AG04450 (cell line): Measurements from ENCODE around the gene RUBCN. TPM values are rescaled to one million over a fixed set of nuclear protein-coding genes. Genes with fewer than 3 reads are reported as not detected.
"Not testable (repeated sequence)": the region's sequence is repeated elsewhere in the genome, so short reads cannot be mapped to it uniquely, and the experiment has no call there.

Source experiments
- CTCF ChIA-PET: fragments of 300-600, 350-600 bp; formaldehyde crosslinking; extraction: SDS; loops from one replicate; lab custom pipeline; 2022; ENCODE audit warnings: antibody characterized with exemption, inconsistent platforms; lab: Charles Lee
- POLR2A ChIA-PET: fragments of 350-600 bp; formaldehyde crosslinking; extraction: SDS; loops from one replicate; lab custom pipeline; 2021; ENCODE audit warnings: antibody characterized with exemption, inconsistent platforms; lab: Yijun Ruan, JAX
- DNase-seq: peaks from one replicate; pipeline ENCODE4 v3.0.0-alpha.2; 2011; ENCODE audit warnings: low read depth, low spot score
- H3K27ac ChIP-seq: one replicate; pipeline ENCODE4 v1.5.1; 2012; ENCODE audit warnings: low read depth, low read length, control low read depth
- H3K27me3 ChIP-seq: one replicate; pipeline ENCODE4 v1.6.0; 2012; ENCODE audit warnings: low read length; ENCODE audit not compliant: control insufficient read depth, insufficient read depth
- H3K4me3 ChIP-seq: 2 replicates; pipeline ENCODE4 v1.5.1; 2011; ENCODE audit warnings: mild to moderate bottlenecking, low read depth, low read length, control low read depth
- H3K9me3 ChIP-seq: 2 replicates; pipeline ENCODE4 v1.5.1; 2012; ENCODE audit warnings: low read length; ENCODE audit not compliant: control insufficient read depth, insufficient read depth
- CTCF ChIP-seq: IDR thresholded peaks from 2 replicates; pipeline ENCODE4 v1.5.1; 2011; ENCODE audit warnings: low read depth, low read length, control low read depth, inconsistent platforms
- polyA plus RNA-seq: library from polyadenylated mRNA; depleted of rRNA; stranded (reverse); fragments of >200 nt; gene quantifications from 2 replicates; pipeline ENCODE4 v1.2.3, GENCODE V29; 2011

The RUBCN gene
- polyA plus RNA-seq, 1 experiment, result 9.4 TPM

- CTCF ChIA-PET, DNase-seq, H3K27me3 ChIP-seq, H3K27ac ChIP-seq, H3K9me3 ChIP-seq, POLR2A ChIA-PET: not testable (repeated sequence)
- H3K4me3 ChIP-seq, result peak overlapping the region; percentile 43
These were observed 82.4 kb downstream of the RUBCN start for GRCh38 chr3:197654090-197654997.

DNA sequence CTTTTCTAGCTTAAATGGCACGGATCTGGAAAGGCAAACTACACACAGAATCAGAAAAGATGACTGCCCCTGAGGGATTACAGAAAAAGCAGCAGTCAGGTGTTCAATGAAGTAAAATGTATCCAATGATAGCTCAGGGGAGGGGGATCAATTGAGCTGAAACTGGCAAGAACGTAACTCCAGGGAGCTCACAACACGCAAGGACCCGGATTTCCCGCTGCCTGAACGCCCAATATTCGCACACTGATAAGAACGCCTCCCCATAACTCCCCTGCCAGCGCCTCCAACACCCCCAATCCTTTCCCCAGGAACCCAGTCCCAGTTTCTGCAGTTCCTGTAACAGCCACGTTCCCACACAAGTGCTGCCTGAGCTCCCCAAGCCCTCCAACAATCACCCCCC, 83.8 kb downstream of the RUBCN start:
- H3K27me3 ChIP-seq, H3K4me3 ChIP-seq, H3K27ac ChIP-seq, H3K9me3 ChIP-seq, DNase-seq, POLR2A ChIA-PET, CTCF ChIA-PET: not testable (repeated sequence)

- H3K27me3 ChIP-seq, H3K9me3 ChIP-seq, H3K4me3 ChIP-seq, POLR2A ChIA-PET, CTCF ChIA-PET, DNase-seq, H3K27ac ChIP-seq: not testable (repeated sequence)
These were observed 89.1 kb downstream of the RUBCN start for GRCh38 chr3:197647649-197648048.

DNA sequence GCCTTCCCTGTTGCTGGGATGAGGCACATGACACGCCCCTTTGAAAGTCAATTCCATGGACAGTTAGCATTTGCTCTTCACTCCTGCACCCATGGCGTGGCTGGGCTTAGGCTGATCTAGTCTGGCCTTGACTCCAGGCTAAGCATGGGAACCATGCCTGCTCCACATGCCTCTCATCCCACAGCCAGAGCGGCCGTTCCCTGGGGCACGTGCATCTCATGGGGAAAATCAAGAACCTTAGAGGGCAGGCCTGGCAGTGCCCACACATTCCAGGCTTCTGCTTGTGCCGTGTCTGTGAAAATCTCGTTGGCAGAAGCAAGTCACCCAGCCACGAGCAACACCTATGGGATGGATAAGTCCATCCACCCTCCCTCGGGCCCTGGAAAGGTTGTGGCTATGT, 89.5 kb downstream of the RUBCN start:
- CTCF ChIA-PET, H3K4me3 ChIP-seq, POLR2A ChIA-PET: not testable (repeated sequence)

DNA sequence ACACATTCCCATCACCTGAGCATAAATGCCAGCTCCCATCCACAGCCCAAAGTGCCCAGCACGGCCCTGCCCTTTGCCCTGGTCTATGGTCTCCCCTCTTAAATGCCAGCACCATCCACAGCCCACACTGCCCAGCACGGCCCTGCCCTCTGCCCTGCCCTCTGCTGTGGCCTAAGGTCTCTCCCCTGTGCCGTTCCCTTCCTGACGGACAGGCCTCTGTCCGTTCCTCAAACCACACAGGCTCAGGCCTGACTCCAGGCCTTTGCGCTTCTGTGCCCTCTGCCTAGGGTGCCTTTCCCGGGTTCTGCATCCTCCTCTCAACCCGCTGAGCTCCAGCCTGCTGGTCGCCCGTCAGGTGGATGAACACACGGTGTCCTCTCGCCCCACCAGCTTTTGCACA, 90.4 kb downstream of the RUBCN start:
- DNase-seq, H3K4me3 ChIP-seq, POLR2A ChIA-PET, CTCF ChIA-PET, H3K27me3 ChIP-seq, H3K27ac ChIP-seq, H3K9me3 ChIP-seq: not testable (repeated sequence)

More for the DNA sequence above, 89.5 kb downstream of the RUBCN start:
- not testable (repeated sequence) for H3K9me3 ChIP-seq, H3K27ac ChIP-seq, DNase-seq, H3K27me3 ChIP-seq

DNA sequence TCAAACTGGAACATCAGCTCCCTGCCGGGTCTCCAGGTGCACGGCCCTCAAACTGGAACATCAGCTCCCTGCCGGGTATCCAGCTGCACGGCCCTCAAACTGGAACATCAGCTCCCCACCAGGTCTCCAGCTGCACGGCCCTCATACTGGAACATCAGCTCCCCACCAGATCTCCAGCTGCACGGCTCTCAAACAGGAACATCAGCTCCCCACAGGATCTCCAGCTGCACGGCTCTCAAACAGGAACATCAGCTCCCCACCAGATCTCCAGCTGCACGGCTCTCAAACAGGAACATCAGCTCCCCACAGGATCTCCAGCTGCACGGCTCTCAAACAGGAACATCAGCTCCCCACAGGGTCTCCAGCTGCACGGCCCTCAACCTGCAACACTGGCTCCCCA, 99.1 kb downstream of the RUBCN start:
- CTCF ChIA-PET, H3K4me3 ChIP-seq, H3K27ac ChIP-seq, H3K9me3 ChIP-seq, H3K27me3 ChIP-seq, POLR2A ChIA-PET, DNase-seq: not testable (repeated sequence)

- H3K27ac ChIP-seq, H3K9me3 ChIP-seq, H3K27me3 ChIP-seq, POLR2A ChIA-PET, H3K4me3 ChIP-seq, DNase-seq: not testable (repeated sequence)
- CTCF ChIA-PET, result interaction anchor here (1.2 to 2.0 kb wide), 2 partner anchors 18 to 33 kb away, joined by 3 to 9 read pairs; no protein-coding TSS in a partner anchor
- peak; percentile 40 for TF ChIP-seq CTCF
These were observed 104.7 kb downstream of the RUBCN start for GRCh38 chr3:197631989-197632388.

- POLR2A ChIA-PET, DNase-seq, H3K27me3 ChIP-seq, H3K4me3 ChIP-seq, H3K27ac ChIP-seq, H3K9me3 ChIP-seq: not testable (repeated sequence)
- CTCF ChIA-PET, result interaction anchor here (1.1 to 1.2 kb wide), 2 partner anchors 31 to 33 kb away, joined by 3 to 5 read pairs; no protein-coding TSS in a partner anchor
These were observed 105.9 kb downstream of the RUBCN start for GRCh38 chr3:197630766-197631165.

- POLR2A ChIA-PET, CTCF ChIA-PET, H3K27ac ChIP-seq, H3K4me3 ChIP-seq, H3K9me3 ChIP-seq, DNase-seq, H3K27me3 ChIP-seq: not testable (repeated sequence)
These were observed 107.4 kb downstream of the RUBCN start for GRCh38 chr3:197629286-197629685.

DNA sequence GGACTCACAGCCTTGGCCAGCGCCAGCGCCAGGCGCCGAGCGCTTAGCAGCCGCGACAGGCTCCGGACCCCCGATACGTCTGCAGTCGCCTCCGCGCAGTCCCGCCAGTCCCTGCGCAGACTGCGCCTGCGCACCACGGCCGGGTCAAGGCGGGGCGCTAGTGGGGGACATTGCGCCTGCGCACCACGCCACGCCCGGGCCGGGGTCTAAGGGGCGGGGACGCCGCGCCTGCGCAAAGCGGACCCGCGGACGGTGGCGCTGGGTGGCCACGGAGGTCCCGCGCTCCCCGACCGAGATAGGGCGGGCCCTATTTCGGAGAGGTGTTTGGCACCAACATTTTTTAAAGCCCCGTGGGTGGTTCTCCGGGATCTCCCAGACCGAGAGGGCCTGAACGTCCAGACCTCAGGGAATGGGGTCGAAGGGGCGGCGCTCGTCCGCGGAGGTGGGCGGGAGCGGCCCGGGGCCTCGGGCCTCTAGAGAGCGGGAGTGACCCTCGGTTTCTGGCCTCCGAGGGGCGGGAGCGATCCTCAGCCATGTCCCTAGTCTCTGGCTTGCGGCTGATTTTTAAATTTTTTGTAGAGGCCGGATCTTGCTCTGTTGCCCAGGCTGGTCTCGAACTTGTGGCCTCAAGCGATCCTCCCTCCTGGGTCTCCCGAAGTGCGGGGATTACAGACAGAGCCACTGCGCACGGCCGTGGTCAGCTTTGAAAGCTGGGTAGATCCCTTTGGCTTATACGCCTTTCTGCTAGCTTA, 108.8 kb downstream of the RUBCN start:
- DNase-seq, result peak; percentile 16
- CTCF ChIA-PET, H3K9me3 ChIP-seq, POLR2A ChIA-PET, H3K27ac ChIP-seq, H3K27me3 ChIP-seq: not testable (repeated sequence)
- H3K4me3 ChIP-seq, result peak overlapping the region; percentile 67
